Nephron (organoid): ENCODE measurements around the gene RPS19BP1.
A peak's percentile ranks its signal among the peaks of the same experiment; 100 is the strongest.

Experiments
- H3K27ac Mint-ChIP-seq, 3 experiments: 2 replicates each; pipeline ENCODE4 v1.8.0; 2020; ENCODE audit warnings: mixed read lengths in 3 of 3, mild to moderate bottlenecking in 2 of 3, moderate library complexity in 1 of 3
- H3K27me3 Mint-ChIP-seq: 2 replicates; pipeline ENCODE4 v1.8.0; 2021; ENCODE audit warnings: low read depth, mild to moderate bottlenecking, moderate library complexity, mixed read lengths
- H3K36me3 Mint-ChIP-seq: 2 replicates; pipeline ENCODE4 v1.8.0; 2020; ENCODE audit warnings: low read depth, mixed read lengths
- H3K4me1 Mint-ChIP-seq: 2 replicates; pipeline ENCODE4 v1.8.0; 2020; ENCODE audit warnings: mixed read lengths
- H3K4me3 Mint-ChIP-seq, 3 experiments: 2 replicates each; pipeline ENCODE4 v1.8.0; 2020; ENCODE audit warnings: mild to moderate bottlenecking in 3 of 3, mixed read lengths in 3 of 3, moderate library complexity in 2 of 3
- H3K9me3 Mint-ChIP-seq: 2 replicates; pipeline ENCODE4 v1.8.0; 2020; ENCODE audit warnings: mixed read lengths
- CTCF ChIP-seq, 3 experiments: fragments of 200-600 bp; sonication (generic); IDR thresholded peaks; one replicate each; pipeline ENCODE4 v1.5.0; 2021; ENCODE audit warnings: antibody characterized with exemption in 3 of 3; ENCODE audit not compliant: unreplicated experiment in 3 of 3

Gene RPS19BP1

GRCh38 chr22:39558950-39559349 lies 26.4 kb upstream of the RPS19BP1 start:
- Mint-ChIP-seq H3K4me1 (peaks cover 5% of the 10 kb centered on the region), H3K36me3 (no peaks in the 10 kb centered on the region), H3K27ac (no peak overlapping the region), H3K4me3 (peak overlapping the region; percentile 55 to 71 (median 66)), H3K27me3 (peaks cover 62% of the 10 kb centered on the region), H3K9me3 (no peaks in the 10 kb centered on the region)
- TF ChIP-seq CTCF (IDR thresholded peaks at IDR 0.05; ENCODE audit: unreplicated experiment in 3 of 3) = no peak

DNA sequence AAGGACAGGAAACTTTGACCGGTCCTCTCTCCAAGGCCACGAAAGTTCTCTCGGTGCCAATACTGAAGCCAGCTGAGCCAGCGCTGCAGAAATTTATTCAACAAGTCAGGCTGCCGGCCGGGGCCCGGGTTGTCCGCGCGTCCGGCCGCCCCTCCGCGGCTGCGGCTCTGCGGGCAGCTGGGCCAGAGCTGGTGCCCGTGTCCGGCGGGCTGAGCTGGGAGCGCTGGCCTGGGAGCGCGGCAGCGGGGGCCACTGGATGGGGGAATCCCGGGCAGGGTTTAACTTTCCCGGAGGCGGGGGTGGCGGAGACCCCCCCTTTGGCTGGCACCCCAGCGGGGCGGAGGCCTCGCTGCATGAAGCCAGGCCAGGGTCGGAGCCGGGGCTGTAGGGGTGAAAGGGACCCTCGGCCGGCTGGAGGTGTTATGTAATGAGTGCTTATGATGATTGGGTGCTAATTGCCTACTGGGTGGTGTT lies 25.7 kb upstream of the RPS19BP1 start:
- H3K27me3 Mint-ChIP-seq = peaks cover 63% of the 10 kb centered on the region
- peak overlapping the region; percentile 79 to 83 (median 80) for H3K4me3 Mint-ChIP-seq
- H3K27ac Mint-ChIP-seq = no peak overlapping the region
- H3K9me3 Mint-ChIP-seq = no peaks in the 10 kb centered on the region
- no peak for TF ChIP-seq CTCF (IDR thresholded peaks at IDR 0.05; ENCODE audit: unreplicated experiment in 3 of 3)
- peaks cover 6% of the 10 kb centered on the region for H3K4me1 Mint-ChIP-seq
- no peaks in the 10 kb centered on the region for H3K36me3 Mint-ChIP-seq

DNA sequence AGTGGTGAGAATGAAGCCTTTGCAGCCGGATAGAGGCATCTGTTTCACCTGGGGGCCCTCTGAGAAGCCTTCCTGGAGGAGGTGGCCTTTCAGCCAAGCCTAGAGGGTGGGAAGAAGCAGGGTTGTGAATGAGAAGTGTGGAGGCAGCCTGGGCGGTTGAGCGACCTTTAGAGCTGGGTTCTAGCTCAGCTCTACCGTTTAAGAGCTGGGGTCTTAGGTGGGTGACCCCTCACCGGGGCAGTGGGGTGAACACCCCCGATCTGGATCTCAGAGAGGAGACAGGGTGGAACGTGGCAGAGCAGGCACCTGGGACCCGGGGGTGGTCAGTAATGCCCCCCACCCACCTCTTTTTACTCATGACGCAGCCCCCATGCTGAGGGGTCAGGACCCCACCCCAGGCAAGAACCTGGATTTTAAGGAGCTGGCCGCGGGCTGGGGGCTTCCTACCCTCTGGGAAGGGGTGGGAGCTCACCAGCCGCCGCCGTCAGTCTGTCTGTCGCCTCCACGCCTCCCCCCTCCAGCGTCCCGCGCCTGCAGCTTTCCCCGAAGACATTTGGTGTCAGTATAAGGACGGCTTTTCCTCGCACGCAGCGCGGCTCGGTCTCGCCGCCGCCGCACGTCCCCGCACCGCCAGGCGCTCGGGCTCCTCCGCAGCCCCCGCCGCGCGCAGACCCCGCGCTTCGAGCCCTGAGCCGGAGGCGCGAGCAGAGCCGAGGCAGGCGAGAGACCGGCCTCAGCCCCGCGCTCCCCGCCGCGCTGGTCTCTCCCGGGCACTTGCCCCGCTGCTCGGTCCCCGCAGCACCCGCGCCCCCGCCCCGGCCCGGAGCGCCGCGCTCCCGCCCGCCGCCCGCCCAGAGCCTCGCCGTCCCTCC lies 24.7 kb upstream of the RPS19BP1 start:
- H3K36me3 Mint-ChIP-seq = no peaks in the 10 kb centered on the region
- H3K4me1 Mint-ChIP-seq = peaks cover 6% of the 10 kb centered on the region
- no peaks in the 10 kb centered on the region for H3K9me3 Mint-ChIP-seq
- peaks cover 65% of the 10 kb centered on the region for H3K27me3 Mint-ChIP-seq
- peak in 2 of 3 experiments; percentile 7 to 23 for TF ChIP-seq CTCF (IDR thresholded peaks at IDR 0.05; ENCODE audit: unreplicated experiment in 3 of 3)
- no peak overlapping the region for H3K27ac Mint-ChIP-seq
- H3K4me3 Mint-ChIP-seq = peak overlapping the region; percentile 71 to 85 (median 73)

DNA sequence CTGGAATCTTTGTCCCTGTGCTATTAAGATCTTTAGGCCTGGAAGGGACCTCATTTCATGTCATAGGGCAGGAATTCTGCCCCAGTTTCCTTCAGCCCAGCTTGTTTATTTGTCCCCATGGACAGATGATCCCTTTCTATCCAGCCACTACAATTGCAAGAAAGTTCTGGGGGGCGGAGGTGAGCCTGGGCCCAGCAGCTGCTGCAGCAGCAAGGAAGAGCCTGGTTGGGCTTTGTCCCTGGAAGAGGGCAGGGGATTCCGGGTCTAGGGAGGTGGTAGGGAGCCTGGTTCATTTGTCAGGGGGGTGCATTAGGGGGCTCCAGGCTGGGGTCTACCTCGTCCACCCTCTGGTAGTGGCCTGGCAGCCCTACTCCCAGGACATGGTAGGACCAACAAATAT lies 21.6 kb upstream of the RPS19BP1 start:
- no peaks in the 10 kb centered on the region for H3K36me3 Mint-ChIP-seq
- H3K9me3 Mint-ChIP-seq = no peaks in the 10 kb centered on the region
- no peak overlapping the region for H3K27ac Mint-ChIP-seq
- TF ChIP-seq CTCF (IDR thresholded peaks at IDR 0.05; ENCODE audit: unreplicated experiment in 3 of 3) = no peak
- no peak overlapping the region for H3K4me3 Mint-ChIP-seq
- H3K4me1 Mint-ChIP-seq = peaks cover 6% of the 10 kb centered on the region
- H3K27me3 Mint-ChIP-seq = peaks cover 75% of the 10 kb centered on the region

- TF ChIP-seq CTCF (IDR thresholded peaks at IDR 0.05; ENCODE audit: unreplicated experiment in 3 of 3) = no peak
- Mint-ChIP-seq H3K27me3 (peaks cover 70% of the 10 kb centered on the region), H3K27ac (no peak overlapping the region), H3K9me3 (no peaks in the 10 kb centered on the region), H3K4me1 (peaks cover 6% of the 10 kb centered on the region), H3K36me3 (no peaks in the 10 kb centered on the region), H3K4me3 (no peak overlapping the region)
Measured at GRCh38 chr22:39553429-39553828, 20.9 kb upstream of the RPS19BP1 start.

GRCh38 chr22:39547587-39547947 lies 15.0 kb upstream of the RPS19BP1 start:
- Mint-ChIP-seq H3K9me3 (no peaks in the 10 kb centered on the region), H3K27me3 (peaks cover 76% of the 10 kb centered on the region), H3K4me1 (no peaks in the 10 kb centered on the region), H3K36me3 (no peaks in the 10 kb centered on the region), H3K4me3 (no peak overlapping the region), H3K27ac (no peak overlapping the region)
- no peak for TF ChIP-seq CTCF (IDR thresholded peaks at IDR 0.05; ENCODE audit: unreplicated experiment in 3 of 3)
